ENCODE data around the gene ADNP. TPM values are rescaled to one million over a fixed set of nuclear protein-coding genes. Genes with fewer than 3 reads are reported as not detected.

ADNP gene
- total RNA-seq, 2 experiments from 2014 or later, result 70.7 to 90.4 TPM

DNA sequence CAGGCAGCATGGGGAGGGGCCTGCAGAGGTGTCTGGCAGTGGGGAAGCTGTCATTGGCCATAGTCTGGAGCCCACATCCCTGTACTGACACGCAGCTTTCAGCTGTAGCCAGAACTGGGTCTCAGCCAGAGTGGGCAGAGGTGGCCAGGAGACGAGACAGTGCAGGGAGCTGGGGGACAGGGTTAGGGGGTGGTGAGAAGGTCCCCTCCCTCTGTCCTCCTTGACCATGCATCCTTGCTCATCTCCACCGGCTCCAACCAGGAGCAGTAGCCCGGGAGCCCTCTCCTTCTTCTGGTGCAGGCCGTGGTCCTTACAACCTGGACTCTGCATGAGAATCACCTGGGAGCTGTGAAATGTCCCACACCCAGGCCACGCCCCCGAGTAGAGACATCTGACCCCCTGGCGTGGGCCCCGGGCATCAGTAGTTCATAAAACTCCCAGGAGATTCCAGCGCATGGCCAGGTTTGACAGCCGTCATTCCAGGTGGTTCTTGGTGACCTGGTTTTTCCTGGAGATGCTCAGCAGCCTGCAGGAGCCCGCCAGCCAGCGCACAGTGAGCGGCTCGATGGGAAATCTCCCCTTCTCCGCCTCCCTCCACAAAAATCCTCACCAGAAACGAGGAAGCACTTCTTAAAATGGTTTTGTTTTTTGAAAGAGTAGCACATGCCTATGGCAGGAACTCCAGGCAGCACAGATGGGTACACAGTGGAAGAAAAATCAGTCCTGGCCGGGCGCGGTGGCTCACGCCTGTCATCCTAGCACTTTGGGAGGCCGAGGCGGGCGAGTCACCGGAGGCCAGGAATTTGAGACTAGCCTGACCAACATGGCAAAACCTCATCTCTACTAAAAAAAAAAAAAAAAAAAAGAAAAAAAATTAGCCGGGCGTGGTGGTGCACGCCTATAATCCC is 56.2 kb downstream of the ADNP start:
- Mint-ChIP-seq H3K9me3 (no peaks in the 10 kb centered on the region), H3K4me3 (no peak overlapping the region), H3K27ac (no peak overlapping the region), H3K27me3 (no peaks in the 10 kb centered on the region), H3K36me3 (ENCODE audit: low read depth) (no peaks in the 10 kb centered on the region), H3K4me1 (no peaks in the 10 kb centered on the region)
- ChIA-PET CTCF (interaction anchor here (1.4 kb wide), 1 partner anchor 26 kb away, joined by 3 read pairs; no protein-coding TSS in a partner anchor), POLR2A (no interaction called here)
- DNase-seq, result no peak

DNA sequence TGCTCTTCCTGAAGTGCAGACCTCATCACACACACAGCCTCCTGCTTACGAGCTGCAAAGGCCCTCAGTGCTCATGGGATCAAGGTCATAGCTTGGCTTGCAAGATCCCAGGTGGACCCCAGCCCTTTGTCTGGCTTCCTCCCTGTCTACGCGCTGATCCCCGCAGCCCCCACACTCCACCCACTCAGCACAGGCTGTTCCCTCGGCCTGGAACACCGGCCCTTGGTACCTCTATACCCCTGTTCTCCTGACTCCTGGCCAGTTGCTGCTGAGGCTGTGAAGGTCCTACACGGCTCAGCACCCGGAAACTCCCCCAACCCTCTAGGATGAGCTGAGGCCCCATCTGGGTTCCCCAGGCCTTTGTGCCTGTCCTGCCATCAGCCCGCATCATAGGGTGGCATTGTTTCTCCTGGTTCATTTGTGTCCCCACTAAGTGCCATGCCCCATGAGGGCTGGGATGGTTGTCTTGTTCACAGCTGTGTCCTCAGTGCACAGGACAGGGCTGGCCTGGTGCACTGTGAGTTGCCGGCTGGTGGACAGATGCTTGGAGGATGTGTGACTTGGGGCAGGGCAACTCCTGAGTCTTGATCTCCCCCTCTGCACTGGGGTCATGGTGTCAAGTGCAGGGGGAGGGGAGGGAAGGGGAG is 57.0 kb downstream of the ADNP start:
- no peaks in the 10 kb centered on the region for H3K36me3 Mint-ChIP-seq (ENCODE audit: low read depth)
- ChIA-PET CTCF (interaction anchor here (1.4 kb wide), 1 partner anchor 26 kb away, joined by 3 read pairs; no protein-coding TSS in a partner anchor), POLR2A (no interaction called here)
- H3K27ac Mint-ChIP-seq, result no peak overlapping the region
- H3K27me3 Mint-ChIP-seq, result no peaks in the 10 kb centered on the region
- no peaks in the 10 kb centered on the region for H3K9me3 Mint-ChIP-seq
- H3K4me1 Mint-ChIP-seq, result no peaks in the 10 kb centered on the region
- DNase-seq, result no peak
- no peak overlapping the region for H3K4me3 Mint-ChIP-seq

DNA sequence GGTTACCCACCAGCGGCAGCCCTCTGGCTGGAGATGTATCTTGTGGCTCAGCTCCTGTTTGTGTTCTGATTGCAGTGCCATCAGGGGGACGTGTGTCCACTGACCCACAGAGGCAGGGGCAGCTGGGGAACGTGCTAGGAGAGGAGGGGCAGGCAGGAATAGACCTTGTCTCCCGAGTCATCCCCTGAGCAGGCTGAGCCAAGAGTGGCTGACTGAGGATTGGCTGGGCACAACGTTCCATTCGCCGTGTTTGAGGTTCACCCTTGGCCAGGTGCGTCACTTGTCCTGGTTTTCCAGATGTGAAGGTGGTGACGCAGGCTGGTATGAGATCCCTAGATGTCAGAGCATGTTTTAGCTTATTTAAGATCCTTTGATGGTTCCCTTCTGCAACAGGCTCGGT is 57.7 kb downstream of the ADNP start:
- no peak overlapping the region for H3K27ac Mint-ChIP-seq
- H3K4me3 Mint-ChIP-seq, result no peak overlapping the region
- ChIA-PET CTCF (interaction anchor here (1.4 kb wide), 1 partner anchor 27 kb away, joined by 3 read pairs; no protein-coding TSS in a partner anchor), POLR2A (no interaction called here)
- no peak for DNase-seq
- H3K36me3 Mint-ChIP-seq (ENCODE audit: low read depth), result no peaks in the 10 kb centered on the region
- H3K4me1 Mint-ChIP-seq, result no peaks in the 10 kb centered on the region
- no peaks in the 10 kb centered on the region for H3K27me3 Mint-ChIP-seq
- H3K9me3 Mint-ChIP-seq, result no peaks in the 10 kb centered on the region

DNA sequence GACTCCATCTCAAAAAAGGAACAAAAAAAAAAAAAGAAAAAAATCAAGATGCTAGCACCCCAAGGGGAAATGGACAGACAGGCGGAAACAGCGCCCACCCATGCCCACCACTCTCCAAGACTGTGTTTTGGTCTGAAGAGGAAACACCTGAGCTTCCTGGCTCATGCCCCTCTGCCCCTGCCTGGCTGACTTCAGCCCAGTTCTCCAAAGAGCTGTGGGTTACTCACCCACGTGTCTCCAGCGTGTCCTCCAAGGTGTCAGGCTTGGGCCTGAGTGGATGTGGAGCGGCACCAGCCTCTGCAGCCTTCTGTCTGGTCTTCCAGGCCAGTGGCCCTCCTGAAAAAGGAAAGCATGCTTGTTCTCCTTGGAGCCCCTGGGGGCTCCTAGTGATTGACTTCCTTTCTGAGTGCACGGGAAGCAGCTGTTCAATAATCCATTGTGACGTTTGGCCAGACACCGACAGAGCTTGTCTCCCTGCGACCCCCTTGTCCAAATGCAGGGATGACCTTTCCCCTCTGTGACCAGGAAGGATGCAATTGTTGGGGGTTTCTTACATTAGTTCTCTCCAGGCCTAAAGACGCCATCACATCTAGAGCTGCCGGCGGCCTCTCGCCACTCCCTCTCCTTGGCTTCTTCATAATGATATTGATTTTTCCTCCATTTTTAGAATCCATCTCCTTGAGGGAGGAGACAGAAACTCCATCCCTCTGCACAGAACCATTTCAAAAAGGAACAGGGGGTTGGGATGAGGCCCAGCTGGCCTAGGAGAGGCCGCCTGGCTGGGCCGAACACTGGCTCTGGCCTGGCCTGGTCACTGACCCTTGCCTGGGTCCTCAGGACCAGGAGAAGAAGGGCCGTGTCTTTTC is 58.4 kb downstream of the ADNP start:
- no peaks in the 10 kb centered on the region for H3K4me1 Mint-ChIP-seq
- ChIA-PET POLR2A (no interaction called here), CTCF (interaction anchor here (0.6 to 1.2 kb wide), 2 partner anchors 24 to 1249 kb away, joined by 4 read pairs; no protein-coding TSS in a partner anchor)

DNA sequence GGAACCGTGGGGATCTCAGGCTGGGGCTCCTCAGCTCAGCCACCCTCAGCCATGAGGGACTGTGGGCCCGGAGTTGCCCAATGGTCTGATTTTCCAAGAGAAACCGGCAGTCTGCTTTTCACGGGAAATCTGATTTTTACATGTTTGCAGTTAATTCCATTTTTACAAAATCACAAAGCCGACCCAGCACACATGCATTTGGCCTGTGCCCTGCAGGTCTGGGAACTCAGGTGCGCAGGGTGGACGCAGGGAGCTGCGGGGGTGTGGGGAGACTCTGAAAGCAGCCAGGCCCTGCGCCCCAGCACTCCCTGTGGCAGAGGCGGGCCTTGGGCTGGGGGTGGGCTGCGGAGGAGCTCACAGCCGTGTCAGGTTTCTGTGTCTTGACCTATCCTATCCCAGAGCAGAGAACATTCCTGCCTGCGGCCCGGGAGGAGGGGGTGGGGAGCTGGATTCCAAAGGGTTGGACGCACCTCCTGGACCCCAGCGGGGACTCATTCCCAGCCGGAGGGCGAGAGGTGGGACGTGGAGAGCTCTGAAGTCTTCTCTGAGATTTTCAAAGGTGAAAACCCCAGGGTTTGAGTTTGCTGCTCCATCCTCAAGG is 60.6 kb downstream of the ADNP start:
- no peaks in the 10 kb centered on the region for H3K4me1 Mint-ChIP-seq
- H3K36me3 Mint-ChIP-seq (ENCODE audit: low read depth), result no peaks in the 10 kb centered on the region
- no peak overlapping the region for H3K4me3 Mint-ChIP-seq
- DNase-seq, result no peak
- ChIA-PET CTCF (no interaction called here), POLR2A (no interaction called here)
- H3K27ac Mint-ChIP-seq, result no peak overlapping the region
- H3K9me3 Mint-ChIP-seq, result no peaks in the 10 kb centered on the region
- no peaks in the 10 kb centered on the region for H3K27me3 Mint-ChIP-seq

More for the DNA sequence above, 58.4 kb downstream of the ADNP start:
- no peak for DNase-seq
- Mint-ChIP-seq H3K4me3 (no peak overlapping the region), H3K36me3 (ENCODE audit: low read depth) (no peaks in the 10 kb centered on the region), H3K27ac (no peak overlapping the region), H3K27me3 (no peaks in the 10 kb centered on the region), H3K9me3 (no peaks in the 10 kb centered on the region)

DNA sequence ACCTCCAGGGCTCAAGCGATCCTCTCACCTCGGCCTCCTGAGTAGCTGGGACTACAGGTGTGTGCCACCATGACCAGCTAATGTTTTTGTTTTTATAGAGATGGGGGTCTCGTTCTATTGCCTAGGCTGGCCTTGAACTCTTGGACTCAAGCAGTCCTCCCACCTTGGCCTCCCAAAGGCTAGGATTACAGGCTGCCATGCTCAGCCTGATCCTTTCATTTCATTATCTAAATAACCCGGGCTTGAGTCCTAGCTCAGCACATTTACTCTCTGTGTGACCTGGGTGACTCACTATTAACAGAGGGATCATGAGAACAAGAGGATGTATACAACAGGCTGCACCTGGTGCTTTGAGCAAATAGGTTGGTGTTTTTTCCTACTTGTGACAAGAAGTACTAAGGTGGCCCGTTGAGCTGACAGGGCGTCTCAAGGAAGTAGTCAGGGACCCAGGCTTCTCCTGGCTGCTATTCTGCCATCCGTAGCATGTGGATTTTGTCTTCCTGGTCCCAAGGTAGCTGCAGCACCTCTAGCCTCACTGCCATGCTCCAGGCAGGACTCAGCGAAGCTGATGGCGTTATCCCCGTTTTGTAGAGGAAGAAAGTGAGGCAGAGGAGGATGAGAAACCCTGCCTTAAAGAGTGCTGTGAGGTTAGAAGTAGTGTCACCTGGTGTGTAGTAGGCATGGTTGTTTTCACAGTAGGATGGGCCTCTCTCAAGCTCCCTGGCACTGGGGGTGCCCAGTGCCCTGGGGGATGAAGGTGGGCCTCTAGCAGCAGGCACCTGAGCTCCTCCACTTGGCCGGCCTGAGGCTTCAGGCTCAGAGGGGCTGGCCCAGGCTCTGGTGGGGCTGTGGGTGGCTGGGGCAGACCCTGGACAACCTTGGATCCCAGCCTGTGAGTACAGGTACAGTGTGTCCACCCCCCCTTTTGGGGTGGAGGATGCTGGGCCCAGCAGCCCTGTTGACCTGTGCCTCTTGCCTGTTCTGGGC is 62.4 kb downstream of the ADNP start:
- DNase-seq, result no peak
- ChIA-PET POLR2A (no interaction called here), CTCF (no interaction called here)
- H3K36me3 Mint-ChIP-seq (ENCODE audit: low read depth), result no peaks in the 10 kb centered on the region
- peak overlapping the region; percentile 57 for H3K27ac Mint-ChIP-seq
- H3K27me3 Mint-ChIP-seq, result no peaks in the 10 kb centered on the region
- no peak overlapping the region for H3K4me3 Mint-ChIP-seq
- no peaks in the 10 kb centered on the region for H3K9me3 Mint-ChIP-seq
- no peaks in the 10 kb centered on the region for H3K4me1 Mint-ChIP-seq

DNA sequence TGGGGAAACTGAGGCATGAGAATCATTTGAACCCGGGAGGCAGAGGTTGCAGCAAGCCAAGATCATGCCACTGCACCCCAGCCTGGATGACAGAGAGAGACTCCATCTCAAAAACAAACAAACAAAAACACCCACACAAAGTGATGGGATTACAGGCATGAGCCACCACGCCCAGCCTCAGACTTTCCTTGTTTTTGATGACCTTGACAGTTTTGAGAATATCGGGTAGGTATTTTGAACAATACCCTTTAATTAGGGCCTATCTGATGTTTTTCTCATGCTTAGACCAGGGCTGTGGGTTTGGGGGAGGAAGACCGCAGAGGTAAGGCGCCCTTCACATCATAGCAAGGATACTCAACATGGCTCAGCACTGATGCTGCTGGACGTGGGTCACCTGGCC is 63.4 kb downstream of the ADNP start:
- CTCF ChIA-PET, result no interaction called here
- Mint-ChIP-seq H3K27me3 (no peaks in the 10 kb centered on the region), H3K9me3 (no peaks in the 10 kb centered on the region), H3K4me3 (no peak overlapping the region), H3K4me1 (no peaks in the 10 kb centered on the region), H3K36me3 (ENCODE audit: low read depth) (no peaks in the 10 kb centered on the region), H3K27ac (no peak overlapping the region)
- POLR2A ChIA-PET, result no interaction called here
- DNase-seq, result no peak

DNA sequence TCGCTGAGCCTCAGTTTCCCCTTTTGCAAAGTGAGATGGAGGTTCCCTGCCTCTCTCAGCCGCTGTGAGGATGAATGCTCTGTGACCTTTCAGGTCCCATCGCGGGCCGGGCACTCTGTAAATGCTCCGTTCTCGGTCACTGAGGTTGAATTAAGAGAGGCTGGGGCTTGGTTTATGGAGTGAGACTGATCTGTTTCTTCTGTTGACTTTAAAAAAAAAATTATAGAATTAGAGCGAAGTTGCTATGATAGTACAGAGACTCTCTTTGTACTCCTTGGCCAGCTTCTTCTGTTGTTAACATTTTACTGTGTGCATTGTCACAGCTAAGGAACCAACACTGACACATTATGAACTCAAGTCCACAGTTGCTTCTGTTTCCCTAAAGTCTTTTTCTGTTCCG is 64.4 kb downstream of the ADNP start:
- Mint-ChIP-seq H3K4me1 (no peaks in the 10 kb centered on the region), H3K27me3 (no peaks in the 10 kb centered on the region), H3K4me3 (no peak overlapping the region), H3K27ac (no peak overlapping the region), H3K36me3 (ENCODE audit: low read depth) (no peaks in the 10 kb centered on the region), H3K9me3 (no peaks in the 10 kb centered on the region)
- CTCF ChIA-PET, result interaction anchor here (0.6 to 2.4 kb wide), 3 partner anchors 9 to 72 kb away, joined by 3 to 7 read pairs (median 3); partner anchors contain the start of gene BCAS4
- no peak for DNase-seq
- POLR2A ChIA-PET, result no interaction called here

DNA sequence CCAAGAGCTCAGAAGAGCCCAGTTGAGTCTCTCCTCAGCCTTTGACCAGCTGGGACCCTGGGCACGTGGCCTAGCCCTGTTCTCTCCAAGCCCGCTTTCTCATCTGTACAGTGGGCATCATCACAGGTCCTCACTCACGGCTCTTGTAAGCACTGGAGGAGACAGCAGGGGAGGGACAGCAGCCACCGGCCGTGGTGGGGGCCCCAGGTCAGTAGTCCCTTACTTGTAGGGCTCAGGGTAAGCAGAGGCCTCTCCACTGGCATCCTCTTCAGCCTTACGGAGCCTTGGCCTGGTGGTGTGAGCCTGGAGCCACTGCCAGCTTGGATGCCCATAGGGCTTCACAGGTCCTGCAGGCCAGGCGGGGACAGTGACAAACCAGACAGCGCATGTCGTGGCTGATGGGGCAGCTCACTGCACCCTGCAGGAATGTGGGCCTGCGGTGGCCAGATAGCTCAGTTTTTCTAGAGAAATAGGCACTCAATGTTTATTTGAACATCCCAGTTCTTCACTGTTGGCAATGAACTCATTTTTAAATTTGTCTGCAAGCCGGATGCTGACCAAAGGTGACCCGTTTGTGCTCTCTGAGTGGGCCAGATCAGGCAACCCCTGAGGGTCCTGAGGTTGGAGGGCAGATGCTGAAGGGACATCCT is 65.1 kb downstream of the ADNP start:
- H3K4me3 Mint-ChIP-seq, result no peak overlapping the region
- no peaks in the 10 kb centered on the region for H3K9me3 Mint-ChIP-seq
- H3K27me3 Mint-ChIP-seq, result no peaks in the 10 kb centered on the region
- no peaks in the 10 kb centered on the region for H3K36me3 Mint-ChIP-seq (ENCODE audit: low read depth)
- no peak overlapping the region for H3K27ac Mint-ChIP-seq
- no peak for DNase-seq
- H3K4me1 Mint-ChIP-seq, result no peaks in the 10 kb centered on the region
- ChIA-PET POLR2A (no interaction called here), CTCF (interaction anchor here (0.6 to 2.4 kb wide), 5 partner anchors 10 to 71 kb away, joined by 3 to 7 read pairs (median 3); partner anchors contain the start of gene BCAS4)

DNA sequence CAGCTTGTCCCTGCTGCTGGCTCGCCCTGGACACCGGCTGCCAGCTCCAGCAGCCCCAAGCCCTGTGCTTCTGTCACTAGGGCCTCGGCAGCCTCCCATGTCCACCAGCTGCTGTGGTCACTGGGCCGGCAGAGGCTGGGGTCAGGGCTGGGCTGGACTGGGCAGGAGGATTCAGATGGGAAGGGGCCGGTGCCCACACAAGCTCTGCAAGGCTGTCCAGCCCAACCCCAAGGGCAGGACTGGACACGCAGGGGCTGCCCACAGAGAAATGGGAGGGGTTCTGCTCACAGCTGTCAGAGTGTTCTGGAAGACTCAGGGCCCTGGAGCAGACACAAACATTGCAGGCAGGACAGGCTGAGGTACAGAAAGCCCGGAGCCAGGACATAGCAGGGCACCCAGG is 65.6 kb downstream of the ADNP start:
- Mint-ChIP-seq H3K4me3 (no peak overlapping the region), H3K27me3 (no peaks in the 10 kb centered on the region), H3K4me1 (no peaks in the 10 kb centered on the region), H3K36me3 (ENCODE audit: low read depth) (no peaks in the 10 kb centered on the region), H3K27ac (no peak overlapping the region), H3K9me3 (no peaks in the 10 kb centered on the region)
- CTCF ChIA-PET, result interaction anchor here (0.8 to 2.4 kb wide), 4 partner anchors 11 to 71 kb away, joined by 3 to 7 read pairs (median 3); partner anchors contain the start of gene BCAS4
- POLR2A ChIA-PET, result interaction anchor here (0.6 kb wide), 1 partner anchor 29 kb away, joined by 3 read pairs; no protein-coding TSS in a partner anchor
- DNase-seq, result no peak

DNA sequence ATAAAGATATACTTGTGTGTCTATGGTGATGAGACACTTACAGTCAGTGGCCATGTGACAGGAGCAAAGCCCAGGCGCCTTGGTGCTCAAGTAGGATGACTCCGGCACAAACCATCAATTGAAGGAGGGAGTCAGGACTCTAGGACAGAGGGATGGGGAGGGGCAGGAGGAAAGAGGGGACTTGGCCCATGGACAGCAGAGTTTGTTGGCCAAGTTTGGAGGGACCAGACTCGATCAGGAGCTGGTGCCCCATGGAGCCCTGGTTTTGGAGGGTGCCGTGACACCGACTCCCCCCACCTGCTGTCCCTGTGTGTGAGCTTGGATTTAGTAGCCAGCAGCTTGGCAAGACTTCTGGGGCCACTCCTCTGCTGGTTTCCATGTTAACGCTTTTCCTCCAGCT is 66.1 kb downstream of the ADNP start:
- H3K27me3 Mint-ChIP-seq, result no peaks in the 10 kb centered on the region
- ChIA-PET POLR2A (interaction anchor here (0.6 kb wide), 1 partner anchor 30 kb away, joined by 3 read pairs; no protein-coding TSS in a partner anchor), CTCF (interaction anchor here (1.0 to 2.4 kb wide), 2 partner anchors 64 to 70 kb away, joined by 3 to 7 read pairs; partner anchors contain the start of gene BCAS4)
- H3K4me3 Mint-ChIP-seq, result no peak overlapping the region
- no peaks in the 10 kb centered on the region for H3K9me3 Mint-ChIP-seq
- DNase-seq, result no peak
- H3K4me1 Mint-ChIP-seq, result no peaks in the 10 kb centered on the region
- no peak overlapping the region for H3K27ac Mint-ChIP-seq
- H3K36me3 Mint-ChIP-seq (ENCODE audit: low read depth), result no peaks in the 10 kb centered on the region
